Subcutaneous abdominal adipose tissue (tissue), 5 donors: Measurements from ENCODE around the gene ZNF469.

Experiments used
- H3K27ac ChIP-seq: one replicate; pipeline ENCODE4 v1.7.0; 2013; ENCODE audit warnings: low read depth, mild to moderate bottlenecking, inconsistent platforms, low read length, moderate library complexity
- H3K27me3 ChIP-seq, 5 donors: one replicate each; pipeline ENCODE4 v1.7.0; 2013; ENCODE audit warnings: low read length in 5 of 5, inconsistent platforms in 1 of 5; ENCODE audit not compliant: control insufficient read depth in 5 of 5, insufficient read depth in 4 of 5
- H3K36me3 ChIP-seq, 5 donors: one replicate each; pipeline ENCODE4 v1.7.0; 2013; ENCODE audit warnings: low read length in 5 of 5; ENCODE audit not compliant: control insufficient read depth in 5 of 5, insufficient read depth in 5 of 5
- H3K4me1 ChIP-seq, 5 donors: one replicate each; pipeline ENCODE4 v1.7.0; 2013; ENCODE audit warnings: low read length in 5 of 5, mild to moderate bottlenecking in 3 of 5, moderate library complexity in 1 of 5; ENCODE audit not compliant: control insufficient read depth in 5 of 5, insufficient read depth in 5 of 5
- H3K4me3 ChIP-seq, 5 donors: one replicate each; pipeline ENCODE4 v1.7.0; 2013; ENCODE audit warnings: low read length in 5 of 5, low read depth in 1 of 5
- H3K9ac ChIP-seq, 5 donors: one replicate each; pipeline ENCODE4 v1.7.0; 2013; ENCODE audit warnings: low read length in 5 of 5, mild to moderate bottlenecking in 4 of 5, moderate library complexity in 3 of 5
- H3K9me3 ChIP-seq, 5 donors: one replicate each; pipeline ENCODE4 v1.7.0; 2013; ENCODE audit warnings: low read length in 5 of 5; ENCODE audit not compliant: control insufficient read depth in 5 of 5
- donor health status: healthy.
- donor health status: healthy.
- donor health status: healthy.
- donor health status: healthy.
- donor health status: healthy.

Gene ZNF469

DNA sequence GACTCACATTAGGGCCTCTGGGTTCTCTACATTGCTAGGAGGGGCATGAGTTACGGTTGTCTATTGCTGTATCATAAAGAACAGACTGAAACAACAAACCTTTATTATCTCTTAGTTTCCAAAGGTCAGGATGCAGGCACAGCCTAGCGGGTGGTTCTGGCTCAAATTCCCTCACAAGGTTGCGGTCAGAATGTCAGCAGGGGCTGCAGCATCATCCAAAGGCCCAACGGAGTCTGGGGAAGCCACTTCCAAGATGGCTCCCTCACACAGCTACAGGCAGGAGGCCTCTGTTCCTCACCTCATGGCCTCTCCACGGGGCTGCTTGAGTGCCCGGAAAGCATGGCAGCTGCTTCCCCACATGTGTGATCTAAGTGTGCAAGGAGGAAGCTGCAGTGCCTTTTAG, 40.7 kb downstream of the ZNF469 start:
- no peak overlapping the region for H3K27ac ChIP-seq
- peaks cover 0 to 10% (median 4%) of the 10 kb centered on the region in 5 donors for H3K27me3 ChIP-seq
- no peak overlapping the region for H3K4me3 ChIP-seq
- H3K4me1 ChIP-seq = peaks cover 0 to 3% (median 0%) of the 10 kb centered on the region in 5 donors
- H3K9ac ChIP-seq = no peak overlapping the region
- peaks cover 0 to 4% (median 0%) of the 10 kb centered on the region in 5 donors for H3K36me3 ChIP-seq
- peaks cover 0 to 3% (median 0%) of the 10 kb centered on the region in 5 donors for H3K9me3 ChIP-seq

DNA sequence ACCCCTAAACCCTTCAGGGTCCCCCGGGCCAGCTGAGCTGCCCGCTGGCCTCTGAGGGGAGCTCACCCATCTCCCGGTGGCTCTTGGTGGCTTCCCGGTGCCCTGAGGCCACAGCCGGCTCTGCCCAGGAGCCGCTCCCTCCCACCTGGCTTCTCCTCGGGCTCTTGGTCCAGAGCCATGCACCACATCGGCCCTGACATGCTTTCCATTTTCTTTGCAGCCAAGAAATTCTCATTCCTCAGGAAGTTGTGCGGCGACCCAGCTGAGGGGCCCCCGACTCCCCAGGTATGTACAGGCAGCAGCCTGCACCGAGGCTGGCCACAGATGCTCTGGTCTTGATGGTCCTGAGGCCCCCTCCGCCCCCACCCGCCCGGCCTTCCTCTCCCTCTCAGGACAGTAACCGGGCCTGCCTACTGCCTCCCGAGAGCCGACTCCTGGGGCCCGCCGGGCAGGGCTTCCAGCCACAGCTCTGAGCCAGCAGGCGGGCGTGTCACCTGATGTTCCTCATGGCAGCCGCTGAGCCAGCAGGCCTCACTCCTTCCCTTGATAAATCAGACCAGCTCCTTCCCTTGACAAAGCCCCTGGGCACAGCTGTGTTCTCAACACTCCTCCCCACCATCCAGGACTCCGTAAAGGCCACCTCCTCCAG, 42.0 kb downstream of the ZNF469 start:
- peaks cover 0 to 4% (median 1%) of the 10 kb centered on the region in 5 donors for H3K4me1 ChIP-seq
- H3K4me3 ChIP-seq = no peak overlapping the region
- peaks cover 0 to 15% (median under 1%) of the 10 kb centered on the region in 5 donors for H3K27me3 ChIP-seq
- H3K27ac ChIP-seq = no peak overlapping the region
- H3K36me3 ChIP-seq = peaks cover 0 to 4% (median 0%) of the 10 kb centered on the region in 5 donors
- H3K9me3 ChIP-seq = peaks cover 0 to 3% (median 0%) of the 10 kb centered on the region in 5 donors
- no peak overlapping the region for H3K9ac ChIP-seq

DNA sequence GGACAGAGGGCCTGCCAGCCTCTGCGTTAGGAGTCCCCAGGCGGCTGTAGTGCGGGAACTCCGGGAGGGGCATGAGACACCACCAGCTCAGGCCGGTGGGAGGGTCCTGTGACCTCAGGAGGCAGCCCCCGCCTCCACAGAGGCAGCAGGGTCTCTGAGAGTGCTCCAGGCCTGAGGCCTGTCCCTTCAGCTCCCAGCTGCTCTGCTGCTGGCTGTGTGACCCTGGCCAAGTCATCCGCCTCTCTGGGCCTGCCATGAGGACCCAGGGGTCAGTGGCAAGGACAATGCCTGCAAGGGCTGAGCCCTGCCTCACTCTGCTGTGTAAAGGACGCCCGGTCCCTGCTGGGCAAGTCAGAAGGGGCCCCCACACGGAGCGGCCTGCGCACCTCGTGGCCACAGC, 43.3 kb downstream of the ZNF469 start:
- Histone ChIP-seq H3K27me3 (peaks cover 0 to 15% (median 0%) of the 10 kb centered on the region in 5 donors), H3K9ac (no peak overlapping the region), H3K4me3 (no peak overlapping the region), H3K9me3 (peaks cover 0 to 3% (median 0%) of the 10 kb centered on the region in 5 donors), H3K27ac (no peak overlapping the region), H3K36me3 (peaks cover 0 to 4% (median 0%) of the 10 kb centered on the region in 5 donors), H3K4me1 (peaks cover 0 to 12% (median 7%) of the 10 kb centered on the region in 5 donors)

GRCh38 chr16:88427376-88427775, 44.6 kb downstream of the ZNF469 start:
- peaks cover 0 to 25% (median 8%) of the 10 kb centered on the region in 5 donors for H3K27me3 ChIP-seq
- no peak overlapping the region for H3K9ac ChIP-seq
- H3K36me3 ChIP-seq = peaks cover 0 to 4% (median 0%) of the 10 kb centered on the region in 5 donors
- no peak overlapping the region for H3K4me3 ChIP-seq
- peaks cover 0 to 26% (median 13%) of the 10 kb centered on the region in 5 donors for H3K4me1 ChIP-seq
- peaks cover 0 to 3% (median 0%) of the 10 kb centered on the region in 5 donors for H3K9me3 ChIP-seq
- no peak overlapping the region for H3K27ac ChIP-seq

- peaks cover 0 to 26% (median 13%) of the 10 kb centered on the region in 5 donors for H3K4me1 ChIP-seq
- peaks cover 0 to 4% (median 0%) of the 10 kb centered on the region in 5 donors for H3K36me3 ChIP-seq
- peaks cover 4 to 31% (median 10%) of the 10 kb centered on the region in 5 donors for H3K27me3 ChIP-seq
- H3K9me3 ChIP-seq = peaks cover 0 to 3% (median 0%) of the 10 kb centered on the region in 5 donors
- H3K4me3 ChIP-seq = no peak overlapping the region
- no peak overlapping the region for H3K27ac ChIP-seq
- no peak overlapping the region for H3K9ac ChIP-seq
Observed at GRCh38 chr16:88428156-88428555, 45.4 kb downstream of the ZNF469 start.

DNA sequence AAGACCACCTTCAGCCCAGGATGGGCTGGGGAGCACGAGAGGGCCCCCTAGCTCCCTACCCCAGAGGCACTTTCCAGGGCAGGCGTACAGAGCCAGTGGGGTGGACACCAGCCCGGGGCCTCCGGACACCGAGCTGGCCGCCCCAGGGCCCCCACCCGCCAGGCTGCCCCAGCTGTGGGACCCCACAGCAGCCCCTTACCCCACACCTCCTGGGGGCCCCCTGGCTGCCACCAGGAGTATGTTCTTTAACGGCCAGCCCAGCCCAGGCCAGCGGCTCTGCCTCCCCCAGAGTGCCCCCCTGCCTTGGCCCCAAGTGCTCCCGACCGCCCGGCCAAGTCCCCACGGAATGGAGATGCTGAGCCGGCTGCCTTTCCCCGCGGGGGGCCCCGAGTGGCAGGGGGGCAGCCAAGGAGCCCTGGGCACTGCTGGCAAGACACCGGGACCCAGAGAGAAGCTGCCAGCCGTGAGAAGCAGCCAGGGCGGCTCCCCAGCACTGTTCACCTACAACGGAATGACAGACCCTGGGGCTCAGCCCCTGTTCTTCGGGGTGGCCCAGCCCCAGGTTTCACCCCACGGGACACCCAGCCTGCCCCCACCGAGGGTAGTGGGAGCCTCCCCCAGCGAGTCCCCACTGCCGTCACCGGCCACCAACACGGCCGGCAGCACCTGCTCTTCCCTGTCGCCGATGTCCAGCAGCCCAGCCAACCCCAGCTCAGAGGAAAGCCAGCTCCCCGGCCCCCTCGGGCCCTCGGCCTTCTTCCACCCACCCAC, 46.0 kb downstream of the ZNF469 start:
- peaks cover 0 to 26% (median 13%) of the 10 kb centered on the region in 5 donors for H3K4me1 ChIP-seq
- peaks cover 0 to 4% (median 0%) of the 10 kb centered on the region in 5 donors for H3K36me3 ChIP-seq
- no peaks in the 10 kb centered on the region for H3K9me3 ChIP-seq
- H3K9ac ChIP-seq = no peak overlapping the region
- peaks cover 4 to 31% (median 12%) of the 10 kb centered on the region in 5 donors for H3K27me3 ChIP-seq
- no peak overlapping the region for H3K4me3 ChIP-seq
- no peak overlapping the region for H3K27ac ChIP-seq

DNA sequence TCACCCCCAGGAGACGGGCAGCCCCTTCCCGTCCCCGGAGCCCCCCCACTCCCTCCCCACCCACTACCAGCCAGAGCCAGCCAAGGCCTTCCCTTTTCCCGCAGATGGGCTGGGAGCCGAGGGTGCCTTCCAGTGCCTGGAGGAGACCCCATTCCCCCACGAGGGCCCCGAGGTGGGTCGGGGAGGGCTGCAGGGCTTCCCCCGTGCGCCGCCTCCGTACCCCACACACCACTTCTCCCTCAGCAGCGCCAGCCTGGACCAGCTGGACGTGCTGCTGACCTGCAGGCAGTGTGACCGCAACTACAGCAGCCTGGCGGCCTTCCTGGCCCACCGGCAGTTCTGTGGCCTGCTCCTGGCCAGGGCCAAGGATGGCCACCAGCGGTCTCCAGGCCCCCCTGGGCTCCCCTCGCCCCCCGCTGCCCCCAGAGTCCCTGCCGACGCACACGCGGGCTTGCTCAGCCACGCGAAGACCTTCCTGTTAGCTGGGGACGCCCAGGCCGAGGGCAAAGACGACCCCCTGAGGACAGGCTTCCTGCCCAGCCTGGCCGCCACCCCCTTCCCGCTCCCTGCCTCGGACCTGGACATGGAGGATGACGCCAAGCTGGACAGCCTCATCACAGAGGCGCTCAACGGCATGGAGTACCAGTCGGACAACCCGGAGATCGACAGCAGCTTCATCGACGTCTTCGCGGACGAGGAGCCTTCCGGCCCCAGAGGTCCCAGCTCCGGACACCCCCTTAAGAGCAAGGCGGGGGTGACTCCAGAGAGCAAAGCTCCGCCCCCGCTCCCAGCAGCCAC, 46.8 kb downstream of the ZNF469 start:
- Histone ChIP-seq H3K27me3 (peaks cover 4 to 33% (median 12%) of the 10 kb centered on the region in 5 donors), H3K27ac (no peak overlapping the region)

GRCh38 chr16:88430185-88430523, 47.4 kb downstream of the ZNF469 start:
- H3K9me3 ChIP-seq = no peaks in the 10 kb centered on the region
- peak overlapping the region in 4 of 5 donors; percentile 27 to 66 (median 51) for H3K4me3 ChIP-seq
- H3K4me1 ChIP-seq = peaks cover 0 to 24% (median 13%) of the 10 kb centered on the region in 5 donors
- H3K9ac ChIP-seq = peak overlapping the region in 2 of 5 donors; percentile 30 to 74
- H3K36me3 ChIP-seq = peaks cover 0 to 4% (median 0%) of the 10 kb centered on the region in 5 donors
- H3K27me3 ChIP-seq = peaks cover 4 to 33% (median 12%) of the 10 kb centered on the region in 5 donors
- no peak overlapping the region for H3K27ac ChIP-seq

More for the DNA sequence above, 46.8 kb downstream of the ZNF469 start:
- Histone ChIP-seq H3K9me3 (no peaks in the 10 kb centered on the region), H3K36me3 (peaks cover 0 to 4% (median 0%) of the 10 kb centered on the region in 5 donors), H3K9ac (peak overlapping the region in 2 of 5 donors; percentile 30 to 74), H3K4me1 (peaks cover 0 to 24% (median 13%) of the 10 kb centered on the region in 5 donors), H3K4me3 (peak overlapping the region in 4 of 5 donors; percentile 27 to 66 (median 51))

GRCh38 chr16:88430524-88431446, 48.0 kb downstream of the ZNF469 start:
- no peak overlapping the region for H3K27ac ChIP-seq
- peak overlapping the region in 3 of 5 donors; percentile 59 to 74 (median 59) for H3K9ac ChIP-seq
- H3K4me3 ChIP-seq = peak overlapping the region in 4 of 5 donors; percentile 40 to 66 (median 53)
- H3K27me3 ChIP-seq = peaks cover 4 to 33% (median 12%) of the 10 kb centered on the region in 5 donors
- H3K4me1 ChIP-seq = peaks cover 0 to 24% (median 13%) of the 10 kb centered on the region in 5 donors
- no peaks in the 10 kb centered on the region for H3K9me3 ChIP-seq
- H3K36me3 ChIP-seq = peaks cover 0 to 4% (median 0%) of the 10 kb centered on the region in 5 donors
